Ovary (tissue), 9 donors: ENCODE results near the gene ANKRD60. TPM values are rescaled to one million over a fixed set of nuclear protein-coding genes. Genes with fewer than 3 reads are reported as not detected.

Source experiments
- DNase-seq, 5 donors: peaks; one replicate each; pipeline ENCODE4 v3.0.0-alpha.2; 2019 to 2020
- H3K27ac ChIP-seq, 2 donors: fragments of 200-600 bp; one replicate each; pipeline versions ENCODE4 v1.5.1 to v1.8.0; 2019 to 2022
- H3K27me3 ChIP-seq: fragments of 200-600 bp; one replicate; pipeline ENCODE4 v1.8.0; 2022
- H3K36me3 ChIP-seq: fragments of 200-600 bp; sonication (generic); one replicate; pipeline ENCODE4 v1.5.1; 2019
- H3K4me1 ChIP-seq: one replicate; pipeline ENCODE4 v1.8.1; 2013; ENCODE audit warnings: mild to moderate bottlenecking, moderate library complexity; ENCODE audit not compliant: insufficient read depth
- H3K4me3 ChIP-seq: fragments of 200-600 bp; sonication (generic); one replicate; pipeline ENCODE4 v1.5.1; 2017
- H3K9me3 ChIP-seq, 2 donors: fragments of 200-600 bp in 1 of 2; sonication (generic) in 1 of 2; one replicate each; pipeline versions ENCODE4 v1.5.1 to v1.8.1; 2013 to 2019; ENCODE audit warnings: mild to moderate bottlenecking in 1 of 2, moderate library complexity in 1 of 2
- EP300 ChIP-seq: sonication (generic); formaldehyde crosslinking; IDR thresholded peaks from one replicate; pipeline ENCODE4 v1.6.1; 2017; ENCODE audit warnings: antibody characterized with exemption
- POLR2A ChIP-seq: fragments of 450-650 bp; IDR thresholded peaks from one replicate; pipeline ENCODE4 v1.6.1; 2017; ENCODE audit warnings: antibody characterized with exemption, mild to moderate bottlenecking, moderate library complexity
- WGBS, 3 donors: extraction: QIAGEN DNeasy Blood & Tissue Kit in 1 of 3; methylation state at CpG; one replicate each; pipeline versions ENCODE4 v1.1.5 to v1.1.7; 2013 to 2017; 5-methylcytosine and 5-hydroxymethylcytosine counted together
- intact Hi-C, 4 donors: fragments of 100-400 bp; cut with DNase I; formaldehyde crosslinking; loops; one replicate each; pipeline versions ENCODE4 v1.11.0 to v1.15.1; 2022 to 2023
- polyA plus RNA-seq, 2 donors: library from polyadenylated mRNA; stranded (reverse); fragments of 200-250 nt in 1 of 2; fragments of 350-450 nt in 1 of 2; fragmentation: Illumina TruSeq in 1 of 2; extraction: RNeasy Lipid Tissue Mini Kit (QIAGEN cat#74804) in 1 of 2; gene quantifications; one replicate each; pipeline ENCODE4 v1.2.3, GENCODE V29; 2013 to 2014
- total RNA-seq, 7 donors: library from RNA; depleted of rRNA in 2 of 7; stranded (reverse); fragments of >200 nt in 2 of 7; fragmentation: NEBNext Ultra II Directional in 3 of 7; extraction: Animal tissue kit (Norgen Biotek cat#: 25700) in 3 of 7; gene quantifications; one replicate each; pipeline versions ENCODE4 v1.1.0 to v1.2.4, GENCODE V29; 2016 to 2023
- TF ChIP-seq, protein P1 (sequence below), 3 donors: fragments of 450-650 bp in 2 of 3; fragments of 200-600 bp in 1 of 3; IDR thresholded peaks; one replicate each; pipeline versions ENCODE4 v1.5.1 to v1.8.0; 2016 to 2022; ENCODE audit warnings: antibody characterized with exemption in 3 of 3, mild to moderate bottlenecking in 1 of 3
- donor health status: DM: no; HTN: no; CAD: no; lungs with moderate emphysema.
- donor health status: DM: no; HTN: no; CAD: no.
- donor health status: Bipolar disorder and iron deficiency.
- donor health status: DM: yes; HTN: yes; CAD: no.
- donor health status: DM: no; HTN: no; CAD: no.
- donor health status: DM: yes; HTN: yes; CAD: no.

Gene ANKRD60
- total and polyA plus RNA-seq, 9 donors, result not detected

GRCh38 chr20:58210398-58210747 lies 18.1 kb downstream of the ANKRD60 start:
- Histone ChIP-seq H3K4me3 (no peak overlapping the region), H3K4me1 (no peaks in the 10 kb centered on the region), H3K9me3 (no peaks in the 10 kb centered on the region), H3K27me3 (no peaks in the 10 kb centered on the region), H3K36me3 (no peaks in the 10 kb centered on the region), H3K27ac (no peak overlapping the region)
- TF ChIP-seq POLR2A (no peak), EP300 (no peak)
- TF ChIP-seq, protein P1, sequence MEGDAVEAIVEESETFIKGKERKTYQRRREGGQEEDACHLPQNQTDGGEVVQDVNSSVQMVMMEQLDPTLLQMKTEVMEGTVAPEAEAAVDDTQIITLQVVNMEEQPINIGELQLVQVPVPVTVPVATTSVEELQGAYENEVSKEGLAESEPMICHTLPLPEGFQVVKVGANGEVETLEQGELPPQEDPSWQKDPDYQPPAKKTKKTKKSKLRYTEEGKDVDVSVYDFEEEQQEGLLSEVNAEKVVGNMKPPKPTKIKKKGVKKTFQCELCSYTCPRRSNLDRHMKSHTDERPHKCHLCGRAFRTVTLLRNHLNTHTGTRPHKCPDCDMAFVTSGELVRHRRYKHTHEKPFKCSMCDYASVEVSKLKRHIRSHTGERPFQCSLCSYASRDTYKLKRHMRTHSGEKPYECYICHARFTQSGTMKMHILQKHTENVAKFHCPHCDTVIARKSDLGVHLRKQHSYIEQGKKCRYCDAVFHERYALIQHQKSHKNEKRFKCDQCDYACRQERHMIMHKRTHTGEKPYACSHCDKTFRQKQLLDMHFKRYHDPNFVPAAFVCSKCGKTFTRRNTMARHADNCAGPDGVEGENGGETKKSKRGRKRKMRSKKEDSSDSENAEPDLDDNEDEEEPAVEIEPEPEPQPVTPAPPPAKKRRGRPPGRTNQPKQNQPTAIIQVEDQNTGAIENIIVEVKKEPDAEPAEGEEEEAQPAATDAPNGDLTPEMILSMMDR (IDR thresholded peaks at IDR 0.05), result no peak
- 71 to 83% (median 75%) methylated on average over 7 of the region's 7 CpGs for WGBS, 3 donors
- intact Hi-C loops, result loop anchor here (1.0 to 10.0 kb wide), 5 partner anchors 614 to 696 kb away; no protein-coding TSS in a partner anchor
- no peak for DNase-seq

DNA sequence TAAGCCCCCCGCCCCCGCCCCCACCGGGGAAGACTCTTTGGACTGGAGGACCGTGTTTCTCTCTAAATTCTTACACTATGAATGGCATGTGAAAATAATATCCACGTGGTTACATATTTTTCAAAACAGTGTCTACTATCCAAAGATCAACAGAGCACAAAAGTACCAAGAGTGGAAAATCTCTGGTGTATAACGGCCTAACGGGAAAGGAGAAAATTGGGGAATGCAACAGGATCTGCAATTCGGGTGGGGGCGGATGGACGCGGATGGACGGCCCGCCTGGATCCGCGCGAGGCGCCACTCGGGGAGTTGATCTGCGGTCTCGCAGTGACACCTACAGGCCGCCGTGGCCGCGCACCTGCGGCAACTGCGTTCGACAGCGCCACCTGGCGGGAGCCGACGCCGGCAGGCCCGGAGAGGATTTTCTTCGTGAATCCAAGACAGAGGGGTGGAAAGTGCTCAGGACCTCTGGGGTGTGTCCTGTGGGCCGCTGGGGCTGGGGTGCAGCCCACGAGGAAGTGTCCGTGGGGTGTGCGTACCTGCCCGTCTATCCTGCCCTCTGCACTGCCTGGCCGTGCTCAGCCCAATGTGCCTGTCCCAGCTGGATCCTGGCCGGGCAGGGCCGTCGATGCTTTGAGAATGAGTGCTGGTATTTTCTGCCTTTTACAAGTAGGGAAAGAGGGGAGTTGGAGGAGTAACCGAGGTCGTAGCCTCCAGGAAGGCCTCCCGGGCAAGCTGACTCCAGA lies 18.6 kb downstream of the ANKRD60 start:
- intact Hi-C loops, result loop anchor here (1.0 to 10.0 kb wide), 7 partner anchors 613 to 825 kb away; no protein-coding TSS in a partner anchor

GRCh38 chr20:58208944-58209343 lies 19.5 kb downstream of the ANKRD60 start:
- Histone ChIP-seq H3K9me3 (no peaks in the 10 kb centered on the region), H3K27ac (no peak overlapping the region), H3K36me3 (no peaks in the 10 kb centered on the region), H3K4me1 (no peaks in the 10 kb centered on the region), H3K4me3 (no peak overlapping the region), H3K27me3 (no peaks in the 10 kb centered on the region)
- no peak for TF ChIP-seq POLR2A
- TF ChIP-seq EP300, result no peak
- TF ChIP-seq, protein P1 (IDR thresholded peaks at IDR 0.05), result no peak
- WGBS, 3 donors, result 81 to 87% (median 82%) methylated on average over 8 of the region's 8 CpGs
- intact Hi-C loops, result loop anchor here in 3 of 4 donors (2.0 to 10.0 kb wide), 3 partner anchors 612 to 824 kb away; no protein-coding TSS in a partner anchor
- no peak for DNase-seq

More for the DNA sequence above, 18.6 kb downstream of the ANKRD60 start:
- Histone ChIP-seq H3K4me1 (no peaks in the 10 kb centered on the region), H3K4me3 (no peak overlapping the region), H3K27me3 (no peaks in the 10 kb centered on the region), H3K9me3 (no peaks in the 10 kb centered on the region), H3K27ac (no peak overlapping the region), H3K36me3 (no peaks in the 10 kb centered on the region)
- 3 to 5% (median 4%) methylated on average over 45 to 46 of the region's 46 CpGs for whole genome bisulfite sequencing, 3 donors
- TF ChIP-seq, protein P1 (IDR thresholded peaks at IDR 0.05), result peak; percentile 100
- no peak for TF ChIP-seq EP300
- peak; percentile 77 to 93 (median 89) for DNase-seq

- Histone ChIP-seq H3K4me3 (no peak overlapping the region), H3K27ac (no peak overlapping the region), H3K27me3 (no peaks in the 10 kb centered on the region), H3K9me3 (no peaks in the 10 kb centered on the region), H3K4me1 (no peaks in the 10 kb centered on the region), H3K36me3 (no peaks in the 10 kb centered on the region)
- DNase-seq, result no peak
- no peak for TF ChIP-seq EP300
- TF ChIP-seq, protein P1 (IDR thresholded peaks at IDR 0.05), result no peak
- 80 to 85% (median 80%) methylated on average over 31 of the region's 31 CpGs for WGBS, 3 donors
- intact Hi-C loops, result loop anchor here in 2 of 4 donors (5.0 to 10.0 kb wide), 2 partner anchors 694 to 821 kb away; no protein-coding TSS in a partner anchor
These were observed 22.6 kb downstream of the ANKRD60 start for GRCh38 chr20:58205850-58206249.
